Heart left ventricle (tissue), 16 donors: ENCODE measurements around the gene DHRS1. TPM values are rescaled to one million over a fixed set of nuclear protein-coding genes. Genes with fewer than 3 reads are reported as not detected.

Experiments used
- ATAC-seq, 4 donors: fragments of 200-7000 bp; cut with Tn5 transposase; one replicate each; pipeline ENCODE4 v1.9.1; 2020 to 2022; ENCODE audit warnings: moderate library complexity in 4 of 4, mild to moderate bottlenecking in 3 of 4, moderate number of reproducible peaks in 1 of 4
- DNase-seq, 5 donors: peaks; one replicate each; pipeline ENCODE4 v3.0.0-alpha.2; 2020
- H3K27ac ChIP-seq, 12 donors: fragments of 200-600 bp; sonication (generic) in 4 of 12; one replicate each; pipeline versions ENCODE4 v1.5.0 to v1.8.0; 2016 to 2022; ENCODE audit warnings: mild to moderate bottlenecking in 2 of 12
- H3K27me3 ChIP-seq, 9 donors: fragments of 200-600 bp; sonication (generic) in 2 of 9; one replicate each; pipeline versions ENCODE4 v1.5.1 to v1.8.0; 2016 to 2022; ENCODE audit warnings: mild to moderate bottlenecking in 3 of 9
- H3K36me3 ChIP-seq, 9 donors: fragments of 200-600 bp; sonication (generic) in 2 of 9; one replicate each; pipeline versions ENCODE4 v1.5.0 to v1.8.0; 2018 to 2022; ENCODE audit warnings: mild to moderate bottlenecking in 2 of 9
- H3K4me1 ChIP-seq, 12 donors: fragments of 200-600 bp; sonication (generic) in 4 of 12; one replicate each; pipeline versions ENCODE4 v1.5.0 to v1.8.0; 2016 to 2022; ENCODE audit warnings: mild to moderate bottlenecking in 3 of 12
- H3K4me3 ChIP-seq, 12 donors: fragments of 200-600 bp; sonication (generic) in 4 of 12; one replicate each; pipeline versions ENCODE4 v1.5.0 to v1.8.0; 2017 to 2022; ENCODE audit warnings: mild to moderate bottlenecking in 9 of 12, moderate library complexity in 4 of 12
- H3K9me3 ChIP-seq, 12 donors: fragments of 200-600 bp; sonication (generic) in 4 of 12; one replicate each; pipeline versions ENCODE4 v1.5.0 to v1.8.0; 2016 to 2022; ENCODE audit warnings: mild to moderate bottlenecking in 1 of 12
- POLR2A ChIP-seq, 2 donors: fragments of 450-650 bp; IDR thresholded peaks; one replicate each; pipeline ENCODE4 v1.6.1; 2017; ENCODE audit warnings: antibody characterized with exemption in 2 of 2, mild to moderate bottlenecking in 2 of 2, moderate library complexity in 2 of 2
- WGBS, 4 donors: extraction: QIAGEN DNeasy Blood & Tissue Kit in 2 of 4; methylation state at CpG; one replicate each; pipeline versions ENCODE4 v1.1.5 to v1.1.7; 2013 to 2018; 5-methylcytosine and 5-hydroxymethylcytosine counted together
- intact Hi-C, 10 donors: fragments of 100-400 bp; cut with DNase I; formaldehyde crosslinking; loops; one replicate each; pipeline versions ENCODE4 v1.11.1 to v1.14.2; 2022
- polyA plus RNA-seq, 2 donors: library from polyadenylated mRNA; stranded (reverse); fragments of 200-250 nt; gene quantifications; one replicate each; pipeline ENCODE4 v1.2.3, GENCODE V29; 2013
- total RNA-seq, 9 donors: library from RNA; depleted of rRNA in 2 of 9; stranded (reverse); fragments of >200 nt in 2 of 9; fragmentation: NEBNext Ultra II Directional in 3 of 9; extraction: Animal tissue kit (Norgen Biotek cat#: 25700) in 3 of 9; gene quantifications; one replicate each; pipeline versions ENCODE4 v1.1.0 to v1.2.4, GENCODE V29; 2016 to 2023
- TF ChIP-seq, protein P1 (sequence below), 12 donors: fragments of 200-600 bp; sonication (generic) in 4 of 12; IDR thresholded peaks; one replicate each; pipeline versions ENCODE4 v1.5.0 to v1.8.0; 2018 to 2022; ENCODE audit warnings: antibody characterized with exemption in 12 of 12, mild to moderate bottlenecking in 5 of 12
- donor health status: ischemic (EF 13 %, LVEDD 7.1; RV severe dilation, severe dysfunction).
- donor health status: healthy with polysubstance abuse.
- donor health status: DM: no; HTN: yes; CAD: no.
- donor health status: DM: no; HTN: no; CAD: no.
- donor health status: ischemic (EF 25% LVEDD 6.9; RV normal size, moderate dysfunction).
- donor health status: ischemic (EF 25% LVEDD 5.7; RV mildly dilated, moderate dysfunction).
- donor health status: healthy.
- donor health status: DM: yes; HTN: yes; CAD: no.
- donor health status: ischemic (EF 35%, LVEDD 5.7; RV mildly dilated, moderate dysfunction).
- donor health status: nonischemic (EF 11% LVEDD 7.7; RV severe dilation, severe dysfunction).
- donor health status: DM: yes; HTN: yes; CAD: no.
- donor health status: PGD.
- donor health status: ischemic (EF 29% LVEDD 5.4; RV normal size, mild dysfunction).
- donor health status: nonischemic (EF 23%, LVEDD 6.1; RV moderate dilation, normal function).

DHRS1 gene
- total and polyA plus RNA-seq, 11 donors: 5.5 to 18.1 (median 10.7) TPM

DNA sequence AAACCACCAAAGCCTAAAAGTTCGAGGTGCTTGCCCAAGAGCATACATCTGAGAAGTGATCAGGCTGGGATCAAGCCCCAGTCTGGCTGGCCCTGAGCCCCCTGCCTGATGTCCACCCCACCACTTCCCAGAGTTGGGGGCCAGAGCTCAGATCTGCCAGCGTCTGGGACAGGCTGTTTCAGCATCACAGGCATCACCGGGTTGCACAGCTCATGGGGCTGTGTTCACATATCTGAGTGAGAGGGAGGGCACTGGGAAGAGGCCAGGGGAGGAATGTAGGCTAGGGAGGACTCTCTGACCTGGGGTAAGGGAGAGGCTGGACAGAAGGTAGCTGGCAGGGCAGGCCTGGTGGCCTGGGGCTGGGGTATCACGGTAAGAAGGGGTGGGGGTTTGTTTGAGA, 42.6 kb downstream of the DHRS1 start:
- TF ChIP-seq, protein P1, sequence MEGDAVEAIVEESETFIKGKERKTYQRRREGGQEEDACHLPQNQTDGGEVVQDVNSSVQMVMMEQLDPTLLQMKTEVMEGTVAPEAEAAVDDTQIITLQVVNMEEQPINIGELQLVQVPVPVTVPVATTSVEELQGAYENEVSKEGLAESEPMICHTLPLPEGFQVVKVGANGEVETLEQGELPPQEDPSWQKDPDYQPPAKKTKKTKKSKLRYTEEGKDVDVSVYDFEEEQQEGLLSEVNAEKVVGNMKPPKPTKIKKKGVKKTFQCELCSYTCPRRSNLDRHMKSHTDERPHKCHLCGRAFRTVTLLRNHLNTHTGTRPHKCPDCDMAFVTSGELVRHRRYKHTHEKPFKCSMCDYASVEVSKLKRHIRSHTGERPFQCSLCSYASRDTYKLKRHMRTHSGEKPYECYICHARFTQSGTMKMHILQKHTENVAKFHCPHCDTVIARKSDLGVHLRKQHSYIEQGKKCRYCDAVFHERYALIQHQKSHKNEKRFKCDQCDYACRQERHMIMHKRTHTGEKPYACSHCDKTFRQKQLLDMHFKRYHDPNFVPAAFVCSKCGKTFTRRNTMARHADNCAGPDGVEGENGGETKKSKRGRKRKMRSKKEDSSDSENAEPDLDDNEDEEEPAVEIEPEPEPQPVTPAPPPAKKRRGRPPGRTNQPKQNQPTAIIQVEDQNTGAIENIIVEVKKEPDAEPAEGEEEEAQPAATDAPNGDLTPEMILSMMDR (IDR thresholded peaks at IDR 0.05): no peak
- TF ChIP-seq POLR2A (IDR thresholded peaks at IDR 0.05): no peak
- ATAC-seq (no peak), DNase-seq (no peak)
- no peaks in the 10 kb centered on the region for H3K9me3 ChIP-seq
- H3K27ac ChIP-seq: no peak overlapping the region
- H3K27me3 ChIP-seq: no peaks in the 10 kb centered on the region
- no peak overlapping the region for H3K4me3 ChIP-seq
- 73 to 78% (median 76%) methylated on average over 4 of the region's 4 CpGs for WGBS, 4 donors
- intact Hi-C loops: no loop called here
- peaks cover 0 to 9% (median 0%) of the 10 kb centered on the region in 9 donors for H3K36me3 ChIP-seq
- H3K4me1 ChIP-seq: peaks cover 0 to 4% (median 0%) of the 10 kb centered on the region in 12 donors

DNA sequence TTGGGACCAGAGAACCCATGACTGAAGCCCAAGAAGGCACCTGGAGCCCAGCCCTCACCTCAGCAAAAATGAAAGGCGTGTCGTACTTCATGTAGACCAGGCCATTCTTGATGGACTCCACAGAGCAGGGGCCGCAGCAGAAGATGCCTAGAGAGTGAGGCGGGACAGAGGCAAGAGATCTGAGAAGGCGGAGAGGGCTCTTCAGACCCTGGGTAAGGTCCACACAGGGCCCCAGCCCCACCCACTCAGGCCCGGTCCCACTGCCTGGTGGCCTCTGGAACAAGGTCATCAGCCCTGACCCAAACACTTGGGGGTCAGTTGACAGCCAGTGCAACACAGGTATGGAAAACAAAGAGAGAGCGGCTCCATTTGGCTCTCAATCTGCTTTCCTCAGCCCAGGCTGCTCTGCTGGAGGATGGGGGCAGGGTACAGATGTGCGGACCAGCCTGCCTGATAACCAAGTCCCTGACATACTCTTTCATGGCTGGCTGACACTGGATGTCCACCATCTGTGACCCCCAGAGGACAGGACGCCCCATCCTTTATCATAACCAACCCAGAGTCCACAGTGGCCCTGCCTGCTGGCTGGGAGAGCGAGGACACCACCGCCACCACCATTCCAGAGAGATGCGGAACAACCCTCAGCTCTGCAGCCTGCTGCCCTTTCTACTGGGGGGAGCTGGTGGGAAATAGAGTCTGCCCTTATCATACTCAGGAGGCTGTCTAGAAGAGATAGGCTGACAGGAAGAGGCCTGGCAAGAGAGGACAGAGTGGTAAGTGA, 43.5 kb downstream of the DHRS1 start:
- Histone ChIP-seq H3K9me3 (no peaks in the 10 kb centered on the region), H3K27ac (no peak overlapping the region), H3K27me3 (no peaks in the 10 kb centered on the region), H3K4me3 (no peak overlapping the region), H3K4me1 (peaks cover 0 to 9% (median 0%) of the 10 kb centered on the region in 12 donors), H3K36me3 (peaks cover 0 to 9% (median 0%) of the 10 kb centered on the region in 9 donors)
- WGBS, 4 donors: 93 to 96% (median 95%) methylated on average over 11 to 12 of the region's 12 CpGs
- DNase-seq (no peak), ATAC-seq (no peak)
- TF ChIP-seq, protein P1 (IDR thresholded peaks at IDR 0.05): no peak
- no peak for TF ChIP-seq POLR2A (IDR thresholded peaks at IDR 0.05)
- intact Hi-C loops: no loop called here

DNA sequence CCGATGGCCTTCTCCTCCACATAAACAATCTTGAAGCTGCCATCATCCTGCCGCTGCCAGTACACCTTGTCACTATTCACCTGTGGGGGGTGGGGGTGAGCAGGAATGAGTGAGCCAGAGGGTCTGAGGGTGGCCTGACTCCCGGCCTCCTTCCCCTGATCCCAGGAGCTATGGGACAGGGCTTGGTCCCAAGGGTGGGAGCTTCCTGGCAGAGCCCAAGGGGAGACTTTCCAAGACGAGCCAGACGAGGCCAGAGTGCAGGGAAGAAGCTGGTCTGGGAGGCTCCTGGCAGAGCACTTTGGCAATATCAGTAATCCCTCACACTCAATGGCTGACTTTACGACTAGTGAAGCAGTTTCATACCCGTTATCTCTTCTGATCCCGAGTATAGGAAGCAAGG, 44.1 kb downstream of the DHRS1 start:
- 90 to 93% (median 91%) methylated on average over 7 to 8 of the region's 8 CpGs for WGBS, 4 donors
- peaks cover 0 to 16% (median 0%) of the 10 kb centered on the region in 12 donors for H3K4me1 ChIP-seq
- no peaks in the 10 kb centered on the region for H3K9me3 ChIP-seq
- H3K27ac ChIP-seq: no peak overlapping the region
- no peak overlapping the region for H3K4me3 ChIP-seq
- DNase-seq: no peak
- intact Hi-C loops: no loop called here
- no peaks in the 10 kb centered on the region for H3K27me3 ChIP-seq
- TF ChIP-seq, protein P1 (IDR thresholded peaks at IDR 0.05): no peak
- TF ChIP-seq POLR2A (IDR thresholded peaks at IDR 0.05): no peak
- H3K36me3 ChIP-seq: peaks cover 0 to 9% (median 0%) of the 10 kb centered on the region in 9 donors
- ATAC-seq: no peak

DNA sequence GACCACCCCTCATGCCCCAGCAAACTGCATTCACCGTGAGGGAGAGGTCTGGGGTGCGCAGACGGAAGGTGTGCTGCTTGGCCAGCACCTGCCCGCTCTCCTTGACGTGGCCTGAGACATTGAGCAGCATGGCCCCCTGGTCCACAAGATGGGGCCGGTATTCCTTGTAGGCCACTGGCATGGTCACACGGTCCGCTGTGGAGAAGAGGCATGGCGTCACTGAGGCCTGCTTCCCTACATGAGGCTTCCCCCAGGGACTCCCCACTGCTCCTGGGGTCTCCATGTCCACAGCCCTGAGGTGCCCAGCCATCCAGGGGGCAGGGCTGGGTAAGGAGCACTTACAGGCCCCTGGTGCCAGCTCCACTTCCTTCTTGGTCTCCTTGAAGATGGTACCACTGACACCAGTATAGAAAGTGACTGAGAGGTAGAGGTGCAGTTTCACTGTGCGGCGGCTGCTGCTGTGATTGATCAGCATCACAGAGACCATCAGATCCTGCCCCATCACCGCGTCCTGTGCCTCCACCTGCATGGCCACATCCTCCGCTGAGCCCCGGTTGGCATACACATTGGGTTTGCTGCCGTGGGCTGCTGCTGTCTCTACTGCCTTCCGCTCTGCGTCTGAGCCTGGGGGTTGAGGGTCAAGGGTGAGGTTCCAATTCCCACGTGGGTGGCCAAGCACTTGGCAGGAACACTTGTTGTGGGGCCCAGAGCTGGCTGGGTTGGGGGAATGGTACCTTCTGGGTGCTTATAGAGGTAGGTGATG, 44.8 kb downstream of the DHRS1 start:
- intact Hi-C loops: no loop called here
- TF ChIP-seq, protein P1 (IDR thresholded peaks at IDR 0.05): no peak
- no peak for TF ChIP-seq POLR2A (IDR thresholded peaks at IDR 0.05)
- WGBS, 4 donors: 93 to 94% (median 93%) methylated on average over 15 to 19 of the region's 19 CpGs
- ATAC-seq (no peak), DNase-seq (no peak)
- H3K4me1 ChIP-seq: peaks cover 0 to 19% (median 0%) of the 10 kb centered on the region in 12 donors
- H3K27ac ChIP-seq: no peak overlapping the region
- H3K27me3 ChIP-seq: no peaks in the 10 kb centered on the region
- H3K4me3 ChIP-seq: no peak overlapping the region
- no peaks in the 10 kb centered on the region for H3K9me3 ChIP-seq
- H3K36me3 ChIP-seq: peaks cover 0 to 9% (median 0%) of the 10 kb centered on the region in 9 donors
